NCI-H1105 (cell line): ENCODE data around the gene OR7C1.
"Not testable (repeated sequence)": the region's sequence is repeated elsewhere in the genome, so short reads cannot be mapped to it uniquely, and the experiment has no call there.

ENCODE experiments used
- DNase-seq: peaks from one replicate; lab custom pipeline; 2025; lab: John Stamatoyannopoulos, UW

OR7C1 gene

GRCh38 chr19:14835011-14835410, at the start of gene OR7C1, which contains the start of gene OR7A5:
OR7C1 (minus strand) TSS chr19:14835185; CDS start chr19:14800136, 35,049 bp downstream.
OR7A5 (minus strand) TSS chr19:14835185; CDS start chr19:14828241, 6,944 bp downstream.
- DNase-seq = no peak

DNA sequence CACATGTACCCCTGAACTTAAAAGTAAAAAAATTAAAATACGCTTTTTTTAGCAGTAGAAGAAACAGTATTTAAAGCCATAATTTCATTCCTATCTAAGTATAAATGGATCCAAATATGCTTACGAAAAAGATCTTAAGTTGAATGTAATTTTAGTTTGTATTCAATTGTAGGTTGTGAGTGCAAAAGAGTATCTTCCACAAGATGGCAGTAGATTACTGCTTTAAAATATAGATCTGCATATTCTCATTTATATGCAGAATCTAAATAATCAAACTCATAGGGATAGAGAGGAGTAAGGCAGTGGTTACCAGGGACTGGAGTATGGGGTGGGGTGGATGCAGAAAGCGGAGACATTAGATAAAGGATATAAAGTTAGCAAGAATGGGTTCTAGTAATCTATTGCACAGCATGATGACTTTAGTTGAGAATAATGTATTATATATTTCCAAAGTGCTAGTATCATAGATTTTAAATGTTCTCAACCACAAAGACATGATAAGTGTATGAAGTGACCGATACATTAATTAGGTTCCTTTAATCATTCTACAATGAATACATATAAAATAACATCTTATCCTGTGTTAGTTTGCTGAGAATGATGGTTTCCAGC, 36.7 kb upstream of the OR7C1 start:
- no peak for DNase-seq

DNA sequence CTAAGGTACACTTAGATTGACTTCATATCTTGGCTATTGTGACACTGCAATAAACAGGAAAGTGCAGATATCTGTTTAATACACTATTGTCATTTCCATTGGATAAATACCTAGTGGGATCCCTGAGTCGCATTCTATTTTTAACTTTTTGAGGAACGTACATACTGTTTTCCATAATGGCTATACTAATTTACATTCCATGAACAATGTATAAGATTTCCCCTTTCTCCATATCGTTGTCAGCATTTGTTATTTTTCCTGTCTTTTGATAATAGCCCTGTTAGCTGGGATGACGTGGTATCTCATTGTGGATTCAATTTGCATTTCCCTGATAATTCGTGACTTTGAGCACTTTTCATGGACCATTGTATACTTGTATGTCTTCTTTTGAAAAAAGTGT, 33.5 kb upstream of the OR7C1 start:
- no peak for DNase-seq

DNA sequence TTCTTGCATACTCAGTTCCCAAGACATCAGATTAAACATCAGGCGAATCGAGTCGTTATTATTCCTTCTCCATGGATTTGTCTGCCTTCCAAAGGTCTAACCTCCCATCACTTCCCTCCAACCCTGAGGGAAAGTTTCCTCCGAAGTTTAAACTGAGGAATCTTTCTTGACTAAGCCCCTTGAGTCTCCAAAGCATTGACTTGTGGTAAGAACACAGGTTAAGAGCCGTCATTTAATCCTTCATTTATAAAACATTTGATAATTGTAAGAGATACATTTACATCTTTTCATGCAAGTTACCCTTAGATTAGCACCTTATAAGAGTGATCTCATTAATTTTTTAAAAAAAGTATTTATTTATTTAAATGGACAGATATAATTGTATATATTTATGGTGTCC, 13.8 kb upstream of the OR7C1 start, which contains the start of gene OR7A10:
Gene OR7A10, minus strand, starts transcription at position 101 of the 400 bp plus-strand sequence. CDS start 7,045 bp downstream, outside the sequence.
- DNase-seq = no peak

- no peak for DNase-seq
Observed at GRCh38 chr19:14843578-14843977, 8.6 kb upstream of the OR7C1 start.

- no peak for DNase-seq
Observed at GRCh38 chr19:14843169-14843568, 8.2 kb upstream of the OR7C1 start.

DNA sequence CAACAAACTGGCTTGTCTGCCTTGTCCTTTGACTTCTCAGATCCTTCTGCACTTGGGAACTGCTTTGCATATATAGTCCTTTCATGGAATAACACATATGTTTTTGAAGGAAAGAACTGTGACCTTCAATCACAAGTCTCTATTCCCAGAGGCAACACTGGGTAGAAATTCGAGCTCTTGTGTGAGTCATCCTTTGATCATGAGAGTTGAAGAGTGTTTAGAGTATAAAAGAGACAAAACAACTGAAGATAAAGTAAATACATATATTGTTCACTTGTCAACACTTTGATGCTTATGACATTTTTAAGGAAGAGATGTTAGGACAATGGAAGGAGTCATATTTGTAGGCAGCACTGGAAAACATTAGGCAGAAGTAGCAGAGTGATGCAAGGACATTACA, 5.2 kb upstream of the OR7C1 start:
- no peak for DNase-seq

DNA sequence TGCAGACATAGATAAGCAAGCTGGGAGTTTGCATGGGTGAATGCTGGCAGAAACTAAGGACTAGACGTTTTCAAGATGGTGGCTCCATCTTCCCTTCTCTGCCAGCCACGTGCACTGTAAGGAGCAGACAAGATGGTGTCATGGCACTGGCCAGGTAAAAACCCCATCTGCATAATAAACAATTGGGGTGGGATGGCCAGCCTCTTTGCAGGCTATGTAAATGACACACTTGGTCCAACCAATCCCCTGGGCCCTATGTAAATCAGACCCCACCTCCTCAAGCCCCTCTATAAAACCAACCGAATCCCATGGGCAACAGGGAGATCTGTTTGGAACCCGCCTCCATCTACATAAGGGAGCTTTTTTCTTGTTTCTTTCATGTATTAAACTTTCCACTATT, 2.4 kb upstream of the OR7C1 start:
- DNase-seq = no peak

- no peak for DNase-seq
Observed at GRCh38 chr19:14830702-14831101, 4.3 kb downstream of the OR7C1 start.

DNA sequence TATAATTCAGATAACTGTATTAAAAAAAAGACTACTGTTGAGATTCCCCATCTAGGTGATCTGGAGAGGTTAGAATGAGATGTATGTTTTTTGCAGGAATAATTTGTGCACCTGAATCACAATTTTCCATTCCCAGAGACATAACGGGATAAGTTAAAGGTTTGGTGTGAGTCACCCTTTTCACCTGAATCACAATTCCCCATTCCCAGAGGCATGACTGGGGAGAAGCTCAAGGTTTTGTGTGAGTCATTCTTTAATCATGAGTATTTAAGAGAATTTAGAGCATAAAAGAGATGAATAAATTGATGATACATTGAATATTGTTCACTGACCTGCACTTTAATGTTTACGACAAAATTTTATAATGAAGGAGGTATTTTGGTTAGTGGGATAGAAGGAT, 9.0 kb downstream of the OR7C1 start:
- no peak for DNase-seq

DNA sequence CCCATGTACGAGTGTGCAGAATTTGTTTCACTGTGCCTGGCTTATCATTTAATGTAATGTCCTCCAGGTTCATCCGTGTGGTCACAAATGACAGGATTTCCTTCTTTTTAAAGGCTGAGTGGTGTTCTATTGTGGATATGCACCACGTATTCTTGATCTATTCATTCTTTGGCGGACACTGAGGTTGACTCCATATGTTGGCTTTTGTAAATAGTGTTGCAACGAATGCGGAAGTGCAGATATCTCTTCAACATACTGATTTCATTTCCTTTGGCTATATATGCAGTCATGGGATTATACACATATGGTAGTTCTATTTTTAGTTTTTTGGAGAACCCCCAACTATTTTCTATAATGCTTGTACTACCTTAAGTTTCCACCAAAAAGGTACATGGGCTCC, 13.0 kb downstream of the OR7C1 start:
- DNase-seq = no peak

DNA sequence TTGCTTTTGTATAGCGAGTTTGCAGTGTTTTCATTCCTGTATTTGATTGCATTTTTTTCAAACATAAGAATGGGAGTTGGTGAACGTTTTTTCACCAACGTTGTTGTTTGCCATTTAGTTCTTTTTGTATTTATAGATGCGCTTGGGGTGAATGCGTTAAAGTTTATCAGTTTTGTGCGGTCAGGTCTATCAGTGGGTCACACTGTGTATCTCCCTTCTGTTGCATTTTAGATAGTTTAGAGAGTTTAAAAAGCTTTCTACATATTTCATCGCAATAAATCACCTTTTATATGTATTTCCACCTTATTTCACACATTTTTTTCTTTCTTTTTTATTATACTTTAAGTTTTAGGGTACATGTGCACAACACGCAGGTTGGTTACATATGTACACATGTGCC, 16.4 kb downstream of the OR7C1 start:
- DNase-seq = no peak

GRCh38 chr19:14817052-14817451, 17.9 kb downstream of the OR7C1 start:
- no peak for DNase-seq

- no peak for DNase-seq
Observed at GRCh38 chr19:14814982-14815652, 19.9 kb downstream of the OR7C1 start.

GRCh38 chr19:14809272-14810057, 25.5 kb downstream of the OR7C1 start:
- no peak for DNase-seq

DNA sequence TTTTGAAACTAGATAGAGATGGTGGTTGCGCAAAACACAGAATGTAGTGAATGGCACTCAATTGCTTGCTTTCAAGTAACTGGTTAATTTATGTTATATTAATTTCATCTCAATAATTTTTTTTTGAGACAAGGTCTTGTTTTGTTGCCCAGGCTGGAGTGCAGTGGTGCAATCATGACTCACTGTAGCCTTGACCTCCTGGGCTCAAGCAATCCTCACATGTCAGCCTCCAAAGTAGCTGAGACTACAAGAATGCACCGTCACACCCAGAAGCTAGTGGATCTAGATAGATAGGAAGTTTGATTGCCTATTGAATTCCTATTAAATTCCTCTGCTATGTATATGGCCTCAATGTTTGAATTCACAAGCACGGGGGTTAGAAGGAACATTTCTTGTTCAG, 30.2 kb downstream of the OR7C1 start:
- DNase-seq = no peak

- no peak for DNase-seq
Observed at GRCh38 chr19:14798760-14799159, 36.2 kb downstream of the OR7C1 start.

GRCh38 chr19:14796021-14796420, 39.0 kb downstream of the OR7C1 start:
- DNase-seq = no peak

DNA sequence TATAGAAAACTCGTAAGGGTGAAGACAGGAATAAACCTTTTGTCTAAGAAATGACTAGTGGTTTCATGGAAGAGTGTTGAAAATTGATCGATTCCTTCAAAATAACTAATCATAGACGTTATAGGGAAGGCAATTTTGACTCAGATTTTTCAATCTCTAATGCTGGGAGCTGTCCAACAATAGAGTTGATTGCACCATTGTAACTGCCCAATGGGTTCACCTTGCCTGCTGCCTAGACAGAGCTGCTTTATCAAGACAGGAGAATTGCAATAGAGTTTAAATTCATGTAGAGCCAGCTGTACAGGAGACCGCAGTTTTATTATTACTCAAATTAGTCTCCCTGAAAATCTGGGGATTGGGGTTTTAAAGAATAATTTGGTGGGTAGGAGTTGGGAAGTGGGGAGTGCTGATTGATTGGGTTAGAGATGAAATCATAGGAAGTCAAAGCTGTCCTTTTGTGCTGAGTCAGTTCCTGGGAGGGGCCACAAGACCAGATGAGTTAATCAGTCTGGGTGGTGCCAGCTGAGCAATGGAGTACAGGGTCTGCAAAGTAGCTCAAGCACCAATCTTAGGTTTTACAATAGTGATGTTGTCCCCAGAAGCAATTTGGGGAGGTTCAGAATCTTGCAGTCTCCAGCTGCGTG, 39.8 kb downstream of the OR7C1 start:
- no peak for DNase-seq

- peak; percentile 48 for DNase-seq
Observed at GRCh38 chr19:14792250-14792649, 42.7 kb downstream of the OR7C1 start.

DNA sequence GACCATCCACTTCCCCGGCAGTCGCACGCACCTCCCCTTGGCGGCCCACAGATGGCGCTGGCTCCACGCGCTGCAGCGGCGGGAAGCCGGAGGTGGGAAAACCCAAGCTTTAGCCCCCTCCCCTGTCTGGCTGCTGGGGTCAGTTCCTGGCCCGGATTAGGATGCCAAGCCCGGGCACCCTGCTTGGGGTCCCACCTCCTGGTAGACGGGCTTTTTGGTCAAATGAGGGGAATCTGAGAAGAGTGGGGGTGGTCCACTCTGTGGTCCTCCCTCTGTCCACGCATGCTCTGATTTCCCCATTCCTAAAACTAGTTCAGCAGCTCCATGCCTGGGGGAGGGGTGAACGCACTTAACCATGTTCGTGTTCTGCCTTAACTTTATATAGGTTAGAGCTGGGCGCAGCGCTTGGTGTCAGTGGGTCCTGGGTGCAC, 48.5 kb downstream of the OR7C1 start:
- no peak for DNase-seq

GRCh38 chr19:14785102-14785793, 49.7 kb downstream of the OR7C1 start:
- DNase-seq = not testable (repeated sequence)
